GM12872 (cell line): ENCODE results near the gene ADGRL1.

ENCODE experiments used
- CTCF ChIP-seq: IDR thresholded peaks from 3 replicates; pipeline ENCODE4 v1.5.1; 2011; ENCODE audit warnings: low read depth, mild to moderate bottlenecking, low read length, moderate library complexity; ENCODE audit not compliant: insufficient read depth

The ADGRL1 gene

GRCh38 chr19:14119644-14120496 is 86.1 kb downstream of the ADGRL1 start:
- no peak for TF ChIP-seq CTCF

- no peak for TF ChIP-seq CTCF
Observed at GRCh38 chr19:14119146-14119545, 86.8 kb downstream of the ADGRL1 start.

- TF ChIP-seq CTCF: no peak
Observed at GRCh38 chr19:14118165-14119051, 87.6 kb downstream of the ADGRL1 start.

GRCh38 chr19:14117668-14118164 is 88.3 kb downstream of the ADGRL1 start, which contains the start of gene PRKACA:
Gene PRKACA (minus strand): TSS chr19:14117762. CDS start chr19:14117547, 215 bp downstream.
- no peak for TF ChIP-seq CTCF

- no peak for TF ChIP-seq CTCF
Observed at GRCh38 chr19:14116918-14117578, 88.9 kb downstream of the ADGRL1 start.

GRCh38 chr19:14116525-14116917 is 89.4 kb downstream of the ADGRL1 start:
- no peak for TF ChIP-seq CTCF
